Right forelimb (tissue), 1 donor: Measurements from ENCODE around the gene HOXC6.
"Not testable (repeated sequence)": the region's sequence is repeated elsewhere in the genome, so short reads cannot be mapped to it uniquely, and the experiment has no call there.

Experiments used
- DNase-seq: peaks from one replicate; pipeline ENCODE4 v3.0.0-alpha.2; 2018

Gene HOXC6

GRCh38 chr12:54060174-54060974 lies 32.1 kb downstream of the HOXC6 start:
- peak; percentile 37 for DNase-seq

GRCh38 chr12:54060975-54061778 lies 32.9 kb downstream of the HOXC6 start:
- DNase-seq = peak; percentile 35

- DNase-seq = no peak
These were observed 37.4 kb downstream of the HOXC6 start for GRCh38 chr12:54065677-54066076.

- no peak for DNase-seq
These were observed 38.2 kb downstream of the HOXC6 start for GRCh38 chr12:54066408-54066807.

- peak; percentile 30 for DNase-seq
These were observed 40.3 kb downstream of the HOXC6 start for GRCh38 chr12:54068418-54069070.

GRCh38 chr12:54071942-54072341 lies 43.7 kb downstream of the HOXC6 start:
- no peak for DNase-seq

- DNase-seq = no peak
These were observed 46.1 kb downstream of the HOXC6 start for GRCh38 chr12:54074308-54074707.

GRCh38 chr12:54075409-54075808 lies 47.2 kb downstream of the HOXC6 start:
- no peak for DNase-seq

GRCh38 chr12:54075974-54076373 lies 47.7 kb downstream of the HOXC6 start:
- DNase-seq = no peak

- not testable (repeated sequence) for DNase-seq
These were observed 49.6 kb downstream of the HOXC6 start for GRCh38 chr12:54077843-54078242.

- DNase-seq = not testable (repeated sequence)
These were observed 50.9 kb downstream of the HOXC6 start for GRCh38 chr12:54079115-54079514.
